ENCODE measurements around the gene PDIK1L. TPM values are rescaled to one million over a fixed set of nuclear protein-coding genes. Genes with fewer than 3 reads are reported as not detected.

PDIK1L gene
- total RNA-seq, 3 donors from 2014 or later (not counting 1 experiment from before 2014, with no cell fraction given): 3.1 to 8.2 (median 8.1) TPM

DNA sequence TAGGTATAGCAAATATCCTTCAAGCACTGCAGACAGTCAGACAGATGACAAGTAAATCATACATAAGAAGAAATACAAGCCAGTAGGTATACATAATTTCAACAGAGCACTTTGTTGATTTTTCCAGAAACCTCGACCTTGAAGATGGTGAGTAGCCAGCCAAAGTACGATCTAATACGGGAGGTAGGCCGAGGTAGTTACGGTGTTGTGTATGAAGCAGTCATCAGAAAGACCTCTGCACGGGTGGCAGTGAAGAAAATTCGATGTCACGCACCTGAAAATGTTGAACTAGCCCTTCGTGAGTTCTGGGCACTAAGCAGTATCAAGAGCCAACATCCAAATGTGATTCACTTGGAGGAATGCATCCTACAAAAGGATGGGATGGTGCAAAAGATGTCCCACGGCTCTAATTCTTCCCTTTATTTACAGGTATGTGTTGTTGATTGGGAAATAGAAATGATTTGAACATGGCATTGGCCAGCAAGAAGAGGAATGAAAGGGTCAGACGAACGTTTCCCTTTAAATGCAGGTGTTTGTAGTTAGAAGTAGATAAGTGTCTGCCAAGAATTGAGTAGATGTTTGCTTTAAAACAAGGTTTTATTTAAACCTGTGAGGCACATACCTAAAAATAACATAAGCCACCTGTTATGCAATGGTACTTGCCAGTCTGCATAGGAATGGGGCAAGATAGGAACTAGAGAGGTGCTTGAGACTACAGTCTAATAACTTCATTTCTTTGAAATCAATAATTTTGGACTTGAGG is 2.7 kb downstream of the PDIK1L start:
- H3K36me3 Mint-ChIP-seq: no peaks in the 10 kb centered on the region
- 95% methylated on average over 11 of the region's 12 CpGs for WGBS (ENCODE audit: insufficient coverage)
- TF ChIP-seq, protein P1, sequence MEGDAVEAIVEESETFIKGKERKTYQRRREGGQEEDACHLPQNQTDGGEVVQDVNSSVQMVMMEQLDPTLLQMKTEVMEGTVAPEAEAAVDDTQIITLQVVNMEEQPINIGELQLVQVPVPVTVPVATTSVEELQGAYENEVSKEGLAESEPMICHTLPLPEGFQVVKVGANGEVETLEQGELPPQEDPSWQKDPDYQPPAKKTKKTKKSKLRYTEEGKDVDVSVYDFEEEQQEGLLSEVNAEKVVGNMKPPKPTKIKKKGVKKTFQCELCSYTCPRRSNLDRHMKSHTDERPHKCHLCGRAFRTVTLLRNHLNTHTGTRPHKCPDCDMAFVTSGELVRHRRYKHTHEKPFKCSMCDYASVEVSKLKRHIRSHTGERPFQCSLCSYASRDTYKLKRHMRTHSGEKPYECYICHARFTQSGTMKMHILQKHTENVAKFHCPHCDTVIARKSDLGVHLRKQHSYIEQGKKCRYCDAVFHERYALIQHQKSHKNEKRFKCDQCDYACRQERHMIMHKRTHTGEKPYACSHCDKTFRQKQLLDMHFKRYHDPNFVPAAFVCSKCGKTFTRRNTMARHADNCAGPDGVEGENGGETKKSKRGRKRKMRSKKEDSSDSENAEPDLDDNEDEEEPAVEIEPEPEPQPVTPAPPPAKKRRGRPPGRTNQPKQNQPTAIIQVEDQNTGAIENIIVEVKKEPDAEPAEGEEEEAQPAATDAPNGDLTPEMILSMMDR (IDR thresholded peaks at IDR 0.05): no peak
- intact Hi-C loops (cut with micrococcal nuclease): loop anchor here (10.0 kb wide), 1 partner anchor 430 kb away; no protein-coding TSS in a partner anchor
- ATAC-seq (no peak), DNase-seq (no peak)
- no peaks in the 10 kb centered on the region for H3K27me3 Mint-ChIP-seq (ENCODE audit: low read depth in 2 of 2)
- peaks cover 13 to 15% of the 10 kb centered on the region in 2 donors for H3K4me1 Mint-ChIP-seq
- H3K27ac Mint-ChIP-seq: no peak overlapping the region
- Histone ChIP-seq H3K36me3 (ENCODE audit: control insufficient read depth, insufficient read depth, low read length) (peaks cover 23% of the 10 kb centered on the region), H3K27me3 (ENCODE audit: control insufficient read depth, insufficient read depth, low read length) (no peaks in the 10 kb centered on the region), H3K4me1 (ENCODE audit: control insufficient read depth, insufficient read depth, low read length) (peaks cover 13% of the 10 kb centered on the region), H3K9me3 (ENCODE audit: control insufficient read depth, insufficient read depth, low read length) (no peaks in the 10 kb centered on the region), H3K27ac (ENCODE audit: low read length) (no peak overlapping the region), H3K4me3 (ENCODE audit: low read length) (no peak overlapping the region)
- H3K9me3 Mint-ChIP-seq: no peaks in the 10 kb centered on the region
- H3K4me3 Mint-ChIP-seq: no peak overlapping the region

DNA sequence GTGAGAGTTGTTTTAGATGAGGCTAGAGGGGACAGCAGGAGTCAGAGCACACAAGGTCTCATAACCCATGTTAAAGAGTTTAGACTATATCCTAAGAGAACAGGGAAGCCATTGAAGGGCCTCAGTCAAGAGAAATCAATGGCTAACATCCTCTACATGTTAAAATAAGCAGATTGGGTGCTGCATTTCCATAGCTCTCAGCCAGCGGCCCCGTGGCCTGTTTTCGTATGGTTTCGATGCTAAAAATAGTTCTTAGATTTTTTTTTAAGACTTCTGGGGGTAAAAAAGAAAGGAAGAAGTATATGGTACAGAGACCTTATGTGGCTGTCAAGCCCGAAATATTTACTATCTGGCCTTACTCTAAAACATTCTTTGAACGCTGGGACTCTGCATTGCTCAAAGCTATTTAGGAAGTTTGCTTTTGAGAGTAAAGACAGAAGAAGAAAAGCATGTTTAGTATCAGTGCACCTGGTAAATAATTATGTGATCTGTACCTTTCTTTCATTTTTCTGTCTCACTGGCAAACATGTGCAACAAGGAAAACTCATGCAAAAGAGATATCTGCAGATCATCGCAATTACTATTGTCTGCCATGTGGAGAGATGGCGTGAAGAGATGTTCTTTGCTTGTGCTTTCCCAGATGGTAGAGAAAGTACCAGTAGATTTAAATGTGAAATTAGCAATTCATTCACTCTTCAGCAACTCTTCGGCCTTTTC is 8.4 kb downstream of the PDIK1L start:
- Histone ChIP-seq H3K27me3 (ENCODE audit: control insufficient read depth, insufficient read depth, low read length) (no peaks in the 10 kb centered on the region), H3K27ac (ENCODE audit: low read length) (no peak overlapping the region), H3K9me3 (ENCODE audit: control insufficient read depth, insufficient read depth, low read length) (no peaks in the 10 kb centered on the region), H3K36me3 (ENCODE audit: control insufficient read depth, insufficient read depth, low read length) (peaks cover 23% of the 10 kb centered on the region), H3K4me3 (ENCODE audit: low read length) (no peak overlapping the region), H3K4me1 (ENCODE audit: control insufficient read depth, insufficient read depth, low read length) (no peaks in the 10 kb centered on the region)
- DNase-seq: no peak
- Mint-ChIP-seq H3K9me3 (no peaks in the 10 kb centered on the region), H3K4me3 (no peak overlapping the region), H3K27me3 (ENCODE audit: low read depth in 2 of 2) (no peaks in the 10 kb centered on the region), H3K36me3 (no peaks in the 10 kb centered on the region), H3K27ac (no peak overlapping the region), H3K4me1 (peaks cover 5 to 9% of the 10 kb centered on the region in 2 donors)
- no peak for ATAC-seq
- 74% methylated on average over 7 of the region's 9 CpGs for WGBS (ENCODE audit: insufficient coverage)
- intact Hi-C loops (cut with micrococcal nuclease): loop anchor here (10.0 kb wide), 1 partner anchor 425 kb away; no protein-coding TSS in a partner anchor
- TF ChIP-seq, protein P1 (IDR thresholded peaks at IDR 0.05): no peak

DNA sequence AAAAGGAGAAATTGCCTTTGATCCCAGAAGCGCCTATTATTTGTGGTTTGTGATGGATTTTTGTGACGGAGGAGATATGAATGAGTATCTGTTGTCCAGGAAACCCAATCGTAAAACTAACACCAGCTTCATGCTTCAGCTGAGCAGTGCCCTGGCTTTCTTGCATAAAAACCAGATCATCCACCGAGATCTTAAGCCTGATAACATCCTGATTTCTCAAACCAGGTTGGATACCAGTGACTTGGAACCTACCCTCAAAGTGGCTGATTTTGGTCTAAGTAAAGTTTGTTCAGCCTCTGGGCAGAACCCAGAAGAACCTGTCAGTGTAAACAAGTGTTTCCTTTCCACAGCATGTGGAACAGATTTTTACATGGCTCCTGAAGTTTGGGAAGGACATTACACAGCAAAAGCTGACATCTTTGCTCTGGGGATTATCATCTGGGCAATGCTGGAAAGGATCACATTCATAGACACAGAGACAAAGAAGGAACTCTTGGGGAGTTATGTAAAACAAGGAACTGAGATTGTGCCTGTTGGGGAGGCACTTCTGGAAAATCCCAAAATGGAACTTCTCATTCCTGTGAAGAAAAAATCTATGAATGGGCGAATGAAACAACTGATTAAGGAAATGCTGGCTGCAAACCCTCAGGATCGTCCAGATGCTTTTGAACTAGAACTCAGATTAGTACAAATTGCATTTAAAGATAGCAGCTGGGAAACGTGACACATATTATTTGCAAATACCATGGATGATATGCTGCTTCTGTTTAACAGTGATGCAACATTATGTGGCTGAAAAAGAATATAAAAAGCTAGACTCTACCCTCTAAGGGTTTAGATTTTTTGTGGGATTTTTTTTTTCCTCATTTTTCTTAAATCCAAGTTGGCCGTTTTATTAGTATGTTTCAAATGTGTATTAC is 10.5 kb downstream of the PDIK1L start:
- H3K27ac Mint-ChIP-seq: no peak overlapping the region
- no peak overlapping the region for H3K27ac ChIP-seq (ENCODE audit: low read length)

More for the DNA sequence above, 10.5 kb downstream of the PDIK1L start:
- H3K4me1 ChIP-seq (ENCODE audit: control insufficient read depth, insufficient read depth, low read length): peaks cover 7% of the 10 kb centered on the region
- Mint-ChIP-seq H3K27me3 (ENCODE audit: low read depth in 2 of 2) (peaks cover 3 to 7% of the 10 kb centered on the region in 2 donors), H3K9me3 (no peaks in the 10 kb centered on the region), H3K36me3 (no peaks in the 10 kb centered on the region), H3K4me3 (no peak overlapping the region), H3K4me1 (peaks cover 16 to 22% of the 10 kb centered on the region in 2 donors)
- 88% methylated on average over 7 of the region's 8 CpGs for WGBS (ENCODE audit: insufficient coverage)
- no peaks in the 10 kb centered on the region for H3K9me3 ChIP-seq (ENCODE audit: control insufficient read depth, insufficient read depth, low read length)
- no peaks in the 10 kb centered on the region for H3K27me3 ChIP-seq (ENCODE audit: control insufficient read depth, insufficient read depth, low read length)
- H3K36me3 ChIP-seq (ENCODE audit: control insufficient read depth, insufficient read depth, low read length): peaks cover 21% of the 10 kb centered on the region
- ATAC-seq (no peak), DNase-seq (no peak)
- TF ChIP-seq, protein P1 (IDR thresholded peaks at IDR 0.05): no peak
- intact Hi-C loops (cut with micrococcal nuclease): no loop called here
- H3K4me3 ChIP-seq (ENCODE audit: low read length): no peak overlapping the region
